ENCODE measurements around the gene HEY2. TPM values are rescaled to one million over a fixed set of nuclear protein-coding genes. Genes with fewer than 3 reads are reported as not detected.
A peak's percentile ranks its signal among the peaks of the same experiment; 100 is the strongest.

Gene HEY2
- total and polyA plus RNA-seq, 2 donors (not counting 3 experiments of a cell fraction or from before 2014, with no cell fraction given): 0.07 TPM; not detected in 1

DNA sequence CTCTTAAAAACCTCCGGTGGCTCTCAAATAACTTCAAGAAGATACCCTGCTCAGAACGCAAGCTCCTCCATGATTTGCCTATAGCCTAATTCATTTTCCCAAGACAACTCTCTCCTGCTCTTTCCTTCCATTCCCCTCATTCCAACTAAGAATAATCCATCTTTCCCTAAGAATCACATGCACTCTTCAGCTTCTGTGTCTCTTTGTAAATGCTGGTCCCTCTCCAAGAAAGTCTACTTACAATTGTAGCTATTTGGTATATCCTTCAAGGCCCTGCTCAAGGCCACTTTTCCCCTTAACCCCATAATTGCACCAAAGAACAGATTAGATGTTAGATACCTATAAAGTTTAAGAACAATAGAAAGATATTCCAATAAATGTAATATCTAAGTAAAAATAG, 7.4 kb upstream of the HEY2 start:
- H2AFZ ChIP-seq (ENCODE audit: low read depth, low read length): no peak overlapping the region
- H3K9me1 ChIP-seq (replicated peaks; ENCODE audit: control insufficient read depth, extremely low read depth, insufficient read depth, low read length): no peaks in the 10 kb centered on the region
- H3K79me2 ChIP-seq (ENCODE audit: control insufficient read depth, insufficient read depth, low read length): no peaks in the 10 kb centered on the region
- TF ChIP-seq MYC (IDR thresholded peaks at IDR 0.05; ENCODE audit: low read depth, low read length): no peak
- no peak for TF ChIP-seq GATA2 (IDR thresholded peaks at IDR 0.05; ENCODE audit: insufficient read depth, insufficient read length, low read depth, low read length)
- no peak for TF ChIP-seq EZH2 (IDR thresholded peaks at IDR 0.05; ENCODE audit: borderline replicate concordance, low read depth, low read length, severe bottlenecking)
- TF ChIP-seq, protein P1, sequence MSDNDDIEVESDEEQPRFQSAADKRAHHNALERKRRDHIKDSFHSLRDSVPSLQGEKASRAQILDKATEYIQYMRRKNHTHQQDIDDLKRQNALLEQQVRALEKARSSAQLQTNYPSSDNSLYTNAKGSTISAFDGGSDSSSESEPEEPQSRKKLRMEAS (IDR thresholded peaks at IDR 0.05; ENCODE audit: insufficient read depth, insufficient read length): no peak
- no peak for TF ChIP-seq JUN (IDR thresholded peaks at IDR 0.05; ENCODE audit: borderline replicate concordance, insufficient read depth, insufficient read length, low read depth)
- no peak for TF ChIP-seq POLR2A (IDR thresholded peaks at IDR 0.05; ENCODE audit: low read depth, low read length)
- TF ChIP-seq, protein P2, sequence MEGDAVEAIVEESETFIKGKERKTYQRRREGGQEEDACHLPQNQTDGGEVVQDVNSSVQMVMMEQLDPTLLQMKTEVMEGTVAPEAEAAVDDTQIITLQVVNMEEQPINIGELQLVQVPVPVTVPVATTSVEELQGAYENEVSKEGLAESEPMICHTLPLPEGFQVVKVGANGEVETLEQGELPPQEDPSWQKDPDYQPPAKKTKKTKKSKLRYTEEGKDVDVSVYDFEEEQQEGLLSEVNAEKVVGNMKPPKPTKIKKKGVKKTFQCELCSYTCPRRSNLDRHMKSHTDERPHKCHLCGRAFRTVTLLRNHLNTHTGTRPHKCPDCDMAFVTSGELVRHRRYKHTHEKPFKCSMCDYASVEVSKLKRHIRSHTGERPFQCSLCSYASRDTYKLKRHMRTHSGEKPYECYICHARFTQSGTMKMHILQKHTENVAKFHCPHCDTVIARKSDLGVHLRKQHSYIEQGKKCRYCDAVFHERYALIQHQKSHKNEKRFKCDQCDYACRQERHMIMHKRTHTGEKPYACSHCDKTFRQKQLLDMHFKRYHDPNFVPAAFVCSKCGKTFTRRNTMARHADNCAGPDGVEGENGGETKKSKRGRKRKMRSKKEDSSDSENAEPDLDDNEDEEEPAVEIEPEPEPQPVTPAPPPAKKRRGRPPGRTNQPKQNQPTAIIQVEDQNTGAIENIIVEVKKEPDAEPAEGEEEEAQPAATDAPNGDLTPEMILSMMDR (IDR thresholded peaks at IDR 0.05; ENCODE audit: extremely low read depth in 1 of 2, insufficient read depth in 1 of 2, low read depth in 1 of 2, low read length in 2 of 2): no peak
- TF ChIP-seq POLR2AphosphoS5 (IDR thresholded peaks at IDR 0.05; ENCODE audit: insufficient read depth, low read depth, low read length): no peak
- TF ChIP-seq FOS (IDR thresholded peaks at IDR 0.05; ENCODE audit: borderline replicate concordance, insufficient read depth, low read length): no peak
- no TSS peak for BruUV-seq (replicated peaks)
- H3K9ac ChIP-seq (replicated peaks; ENCODE audit: extremely low read depth, insufficient read depth, low read length): no peak overlapping the region
- DNase-seq (ENCODE audit: low read depth, low spot score) (no peak), FAIRE-seq (no peak)
- no peaks in the 10 kb centered on the region for H3K9me3 ChIP-seq (replicated peaks; ENCODE audit: control insufficient read depth, insufficient read depth, low read length)
- H3K27ac ChIP-seq (ENCODE audit: insufficient read depth, low read depth, low read length): no peak overlapping the region
- peak overlapping the region; percentile 46 for H3K4me2 ChIP-seq (ENCODE audit: insufficient read depth, low read length)
- no peaks in the 10 kb centered on the region for H3K36me3 ChIP-seq (ENCODE audit: control insufficient read depth in 2 of 2, extremely low read depth in 1 of 2, insufficient read depth in 2 of 2, low read length in 2 of 2)
- CTCF ChIA-PET: interaction anchor here (0.9 to 1.4 kb wide), 3 partner anchors 11 to 428 kb away, joined by 3 to 6 read pairs (median 6); no protein-coding TSS in a partner anchor
- H3K4me3 ChIP-seq (replicated peaks in 1 of 3; ENCODE audit: insufficient read depth in 1 of 3, low read depth in 1 of 3, low read length in 3 of 3): no peak overlapping the region
- H4K20me1 ChIP-seq (replicated peaks; ENCODE audit: control insufficient read depth, extremely low read depth, insufficient read depth, low read length): no peaks in the 10 kb centered on the region
- H3K27me3 ChIP-seq (ENCODE audit: control insufficient read depth in 2 of 2, insufficient read depth in 2 of 2, low read length in 2 of 2): peaks cover 27 to 28% of the 10 kb centered on the region in 2 experiments
- dilution Hi-C loops (cut with MboI; ENCODE audit: extremely low pct_ligation_motif_present, low sequenced_read_pairs): no loop called here
- peaks cover 12% of the 10 kb centered on the region for H3K4me1 ChIP-seq (ENCODE audit: control insufficient read depth, extremely low read depth, insufficient read depth, low read length)
- POLR2A ChIA-PET: interaction anchor here (0.7 kb wide), 1 partner anchor 158 kb away, joined by 3 read pairs; no protein-coding TSS in a partner anchor
- intact Hi-C loops (cut with micrococcal nuclease): no loop called here

Measured in endothelial cell of umbilical vein (primary cell).